ENCODE results near the gene ZMYND10. TPM values are rescaled to one million over a fixed set of nuclear protein-coding genes. Genes with fewer than 3 reads are reported as not detected.

Gene ZMYND10
- polyA plus RNA-seq, 1 of the 3 experiments (the other 2 are of a cell fraction) = 0.95 TPM

DNA sequence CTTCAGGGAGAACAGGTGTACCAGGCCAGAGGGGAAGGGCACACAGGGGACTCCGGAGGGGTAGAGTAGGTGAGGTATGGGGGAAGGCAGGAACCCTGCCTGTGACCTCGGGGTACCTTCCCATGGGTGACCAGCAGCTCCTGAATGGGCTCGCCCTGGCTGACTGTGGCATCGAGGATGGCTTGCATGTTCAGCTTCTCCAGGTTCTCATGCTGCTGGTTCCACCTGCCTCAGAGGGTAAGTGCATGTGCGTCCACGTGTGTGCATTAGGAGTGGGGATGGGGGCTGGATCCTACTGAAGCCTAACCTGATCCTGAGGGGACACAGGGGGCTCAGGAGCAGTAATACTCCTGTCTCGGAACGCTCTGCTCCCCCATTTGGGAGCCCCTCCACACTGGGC lies 524 bp downstream of the ZMYND10 start (continued):
- TF ChIP-seq, protein P1, sequence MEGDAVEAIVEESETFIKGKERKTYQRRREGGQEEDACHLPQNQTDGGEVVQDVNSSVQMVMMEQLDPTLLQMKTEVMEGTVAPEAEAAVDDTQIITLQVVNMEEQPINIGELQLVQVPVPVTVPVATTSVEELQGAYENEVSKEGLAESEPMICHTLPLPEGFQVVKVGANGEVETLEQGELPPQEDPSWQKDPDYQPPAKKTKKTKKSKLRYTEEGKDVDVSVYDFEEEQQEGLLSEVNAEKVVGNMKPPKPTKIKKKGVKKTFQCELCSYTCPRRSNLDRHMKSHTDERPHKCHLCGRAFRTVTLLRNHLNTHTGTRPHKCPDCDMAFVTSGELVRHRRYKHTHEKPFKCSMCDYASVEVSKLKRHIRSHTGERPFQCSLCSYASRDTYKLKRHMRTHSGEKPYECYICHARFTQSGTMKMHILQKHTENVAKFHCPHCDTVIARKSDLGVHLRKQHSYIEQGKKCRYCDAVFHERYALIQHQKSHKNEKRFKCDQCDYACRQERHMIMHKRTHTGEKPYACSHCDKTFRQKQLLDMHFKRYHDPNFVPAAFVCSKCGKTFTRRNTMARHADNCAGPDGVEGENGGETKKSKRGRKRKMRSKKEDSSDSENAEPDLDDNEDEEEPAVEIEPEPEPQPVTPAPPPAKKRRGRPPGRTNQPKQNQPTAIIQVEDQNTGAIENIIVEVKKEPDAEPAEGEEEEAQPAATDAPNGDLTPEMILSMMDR (IDR thresholded peaks at IDR 0.05) = no peak
- no peak for TF ChIP-seq MAX (IDR thresholded peaks at IDR 0.05; ENCODE audit: low read depth)
- TF ChIP-seq MXI1 (IDR thresholded peaks at IDR 0.05; ENCODE audit: low read depth, low read length) = no peak

DNA sequence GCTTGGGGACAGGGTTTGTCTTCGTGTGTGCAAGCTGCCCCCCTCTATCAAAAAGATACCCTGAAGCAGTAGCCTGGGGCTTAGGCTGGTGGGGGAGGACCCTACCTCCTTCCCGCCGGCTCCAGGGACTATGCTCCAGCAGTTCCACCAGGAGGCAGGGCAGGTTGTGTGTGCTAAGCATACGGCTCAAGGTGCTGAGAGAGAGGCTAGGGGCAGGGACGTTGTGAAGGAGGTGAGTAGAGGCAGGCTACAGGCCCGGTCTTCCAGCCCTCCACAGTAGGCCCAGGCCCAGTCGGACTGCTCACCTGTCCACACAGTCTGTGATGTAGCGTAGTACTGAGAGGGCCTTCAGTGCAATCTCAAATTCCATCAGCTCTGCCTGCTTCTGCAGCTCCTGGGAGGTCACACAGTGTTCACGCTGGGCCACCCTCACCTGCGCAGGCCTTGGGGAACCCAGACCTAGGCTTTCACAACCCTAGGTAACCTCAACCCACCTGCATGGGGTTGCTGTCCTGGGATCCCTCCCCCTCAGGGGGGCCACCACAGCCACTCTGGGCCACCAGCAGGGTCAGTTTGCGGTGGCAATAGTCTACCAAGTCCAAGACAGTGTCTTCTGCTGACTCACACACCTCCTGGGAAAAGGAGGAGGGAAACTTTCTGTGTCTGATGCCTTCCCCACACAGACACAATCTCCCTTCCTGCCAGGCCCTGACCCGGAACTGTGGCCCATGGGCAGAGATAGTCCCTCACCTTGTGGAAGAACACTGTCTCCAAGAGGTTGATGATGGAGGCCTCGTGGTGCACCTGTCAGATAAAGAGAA lies 2.5 kb downstream of the ZMYND10 start:
- H3K4me1 ChIP-seq (ENCODE audit: control insufficient read depth in 1 of 2, insufficient read depth in 2 of 2, low read depth in 1 of 2, low read length in 1 of 2) = peaks cover 1 to 17% of the 10 kb centered on the region in 2 experiments; a peak in 2 of 4 replicates
- DNase-seq = no peak
- ChIA-PET POLR2A (no interaction called here), CTCF (interaction anchor here (1.3 to 4.7 kb wide), 7 partner anchors 23 to 218 kb away, joined by 3 to 26 read pairs (median 6); no protein-coding TSS in a partner anchor)
- no peak overlapping the region for H3K4me3 ChIP-seq (ENCODE audit: low read depth in 2 of 2, low read length in 1 of 2)
- H3K9me3 ChIP-seq = no peaks in the 10 kb centered on the region
- no peak for TF ChIP-seq SIN3A (IDR thresholded peaks at IDR 0.05; ENCODE audit: borderline replicate concordance, low read depth, low read length)
- no peak for TF ChIP-seq CHD2 (IDR thresholded peaks at IDR 0.05; ENCODE audit: low read length, partially characterized antibody)
- TF ChIP-seq RXRA (IDR thresholded peaks at IDR 0.05; ENCODE audit: borderline replicate concordance, low read depth) = no peak
- TF ChIP-seq EZH2phosphoT487 (IDR thresholded peaks at IDR 0.05; ENCODE audit: borderline replicate concordance, low read depth) = no peak
- no peak for TF ChIP-seq FOXJ3 (CRISPR knock-in tag; IDR thresholded peaks at IDR 0.05)
- no peak for TF ChIP-seq GABPA (IDR thresholded peaks at IDR 0.05; ENCODE audit: low read depth)
- TF ChIP-seq, protein P2, sequence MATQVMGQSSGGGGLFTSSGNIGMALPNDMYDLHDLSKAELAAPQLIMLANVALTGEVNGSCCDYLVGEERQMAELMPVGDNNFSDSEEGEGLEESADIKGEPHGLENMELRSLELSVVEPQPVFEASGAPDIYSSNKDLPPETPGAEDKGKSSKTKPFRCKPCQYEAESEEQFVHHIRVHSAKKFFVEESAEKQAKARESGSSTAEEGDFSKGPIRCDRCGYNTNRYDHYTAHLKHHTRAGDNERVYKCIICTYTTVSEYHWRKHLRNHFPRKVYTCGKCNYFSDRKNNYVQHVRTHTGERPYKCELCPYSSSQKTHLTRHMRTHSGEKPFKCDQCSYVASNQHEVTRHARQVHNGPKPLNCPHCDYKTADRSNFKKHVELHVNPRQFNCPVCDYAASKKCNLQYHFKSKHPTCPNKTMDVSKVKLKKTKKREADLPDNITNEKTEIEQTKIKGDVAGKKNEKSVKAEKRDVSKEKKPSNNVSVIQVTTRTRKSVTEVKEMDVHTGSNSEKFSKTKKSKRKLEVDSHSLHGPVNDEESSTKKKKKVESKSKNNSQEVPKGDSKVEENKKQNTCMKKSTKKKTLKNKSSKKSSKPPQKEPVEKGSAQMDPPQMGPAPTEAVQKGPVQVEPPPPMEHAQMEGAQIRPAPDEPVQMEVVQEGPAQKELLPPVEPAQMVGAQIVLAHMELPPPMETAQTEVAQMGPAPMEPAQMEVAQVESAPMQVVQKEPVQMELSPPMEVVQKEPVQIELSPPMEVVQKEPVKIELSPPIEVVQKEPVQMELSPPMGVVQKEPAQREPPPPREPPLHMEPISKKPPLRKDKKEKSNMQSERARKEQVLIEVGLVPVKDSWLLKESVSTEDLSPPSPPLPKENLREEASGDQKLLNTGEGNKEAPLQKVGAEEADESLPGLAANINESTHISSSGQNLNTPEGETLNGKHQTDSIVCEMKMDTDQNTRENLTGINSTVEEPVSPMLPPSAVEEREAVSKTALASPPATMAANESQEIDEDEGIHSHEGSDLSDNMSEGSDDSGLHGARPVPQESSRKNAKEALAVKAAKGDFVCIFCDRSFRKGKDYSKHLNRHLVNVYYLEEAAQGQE (IDR thresholded peaks at IDR 0.05; ENCODE audit: low read depth, low read length) = no peak
- TF ChIP-seq ELF1 (IDR thresholded peaks at IDR 0.05) = no peak
- TF ChIP-seq JUND (IDR thresholded peaks at IDR 0.05) = no peak
- no peak for TF ChIP-seq NFIC (IDR thresholded peaks at IDR 0.05; ENCODE audit: borderline replicate concordance)
- peaks cover 3% of the 10 kb centered on the region for H3F3A ChIP-seq (replicated peaks; ENCODE audit: insufficient read depth)
- no peak overlapping the region for H3K9ac ChIP-seq
- peaks cover 0 to 7% of the 10 kb centered on the region in 2 experiments for H3K36me3 ChIP-seq (replicated peaks in 1 of 2; ENCODE audit: control insufficient read depth in 1 of 2, insufficient read depth in 2 of 2, low read length in 1 of 2)
- H3K9me2 ChIP-seq = no peaks in the 10 kb centered on the region
- H3K27ac ChIP-seq (ENCODE audit: low read depth in 2 of 2, low read length in 1 of 2) = no peak overlapping the region
- no peak overlapping the region for H3K4me2 ChIP-seq
- H3K79me2 ChIP-seq (ENCODE audit: insufficient read depth) = peaks cover 5% of the 10 kb centered on the region; the same call in 1 of the 2 replicates
- H2AFZ ChIP-seq (ENCODE audit: low read depth) = no peak overlapping the region
- 92% methylated on average over 4 of the region's 13 CpGs for WGBS (ENCODE audit: low lambda C conversion rate)
- no peaks in the 10 kb centered on the region for H4K20me1 ChIP-seq (ENCODE audit: insufficient read depth)
- no peaks in the 10 kb centered on the region for H3K27me3 ChIP-seq (ENCODE audit: insufficient read depth)

Data from SK-N-SH (cell line).